ENCODE results near the gene CDH5. TPM values are rescaled to one million over a fixed set of nuclear protein-coding genes. Genes with fewer than 3 reads are reported as not detected.
A peak's percentile ranks its signal among the peaks of the same experiment; 100 is the strongest.

Gene CDH5
- total RNA-seq, 1 donor from 2014 or later, result not detected

DNA sequence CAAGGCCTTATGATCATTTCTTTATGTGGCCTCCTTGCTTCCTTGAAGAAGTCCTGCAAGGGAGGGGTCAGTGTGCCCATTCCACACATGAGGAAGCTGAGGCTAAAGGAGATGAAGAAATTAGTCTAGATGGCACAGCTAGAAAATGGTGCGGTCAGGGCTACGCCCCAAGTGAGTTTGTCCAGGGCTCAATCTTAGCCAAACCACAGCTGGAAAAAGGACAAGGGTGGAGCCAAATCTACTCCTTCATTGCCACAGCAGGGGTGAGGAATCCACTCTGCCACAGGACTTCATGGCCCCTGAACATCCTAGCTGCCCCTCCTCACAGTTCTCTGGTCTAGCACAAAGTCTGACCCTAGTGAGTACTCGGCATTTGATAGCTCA is 76.8 kb downstream of the CDH5 start:
- H3K27ac Mint-ChIP-seq, result no peak overlapping the region
- H3K79me2 ChIP-seq (ENCODE audit: low read depth), result no peaks in the 10 kb centered on the region
- no peak overlapping the region for H3K9ac ChIP-seq
- no peak for DNase-seq (ENCODE audit: low spot score)
- TF ChIP-seq EZH2phosphoT487 (IDR thresholded peaks at IDR 0.05) (no peak), EZH2 (IDR thresholded peaks at IDR 0.05) (no peak), CTCF (IDR thresholded peaks at IDR 0.05) (no peak)
- H3F3A ChIP-seq (ENCODE audit: low read depth), result no peaks in the 10 kb centered on the region
- no peaks in the 10 kb centered on the region for H4K20me1 ChIP-seq (ENCODE audit: low read depth)
- H3K4me1 Mint-ChIP-seq, result peaks cover 8% of the 10 kb centered on the region
- no peaks in the 10 kb centered on the region for H3K9me3 ChIP-seq (ENCODE audit: low read depth)
- no peak overlapping the region for H2AFZ ChIP-seq (replicated peaks)
- H3K36me3 Mint-ChIP-seq, result no peaks in the 10 kb centered on the region
- peaks cover 9% of the 10 kb centered on the region for H3K4me1 ChIP-seq
- no peak overlapping the region for H3K4me3 ChIP-seq
- no peaks in the 10 kb centered on the region for H3K9me3 Mint-ChIP-seq
- H3K36me3 ChIP-seq, result no peaks in the 10 kb centered on the region
- H3K4me2 ChIP-seq, result no peak overlapping the region
- H3K27me3 ChIP-seq, result no peaks in the 10 kb centered on the region
- H3K4me3 Mint-ChIP-seq, result no peak overlapping the region
- no peak overlapping the region for H3K27ac ChIP-seq
- peaks cover 10% of the 10 kb centered on the region for H3K27me3 Mint-ChIP-seq (ENCODE audit: insufficient read depth, low read depth)

- no peaks in the 10 kb centered on the region for H3K27me3 ChIP-seq
- peak overlapping the region; percentile 52 for H3K4me3 Mint-ChIP-seq
- H2AFZ ChIP-seq (replicated peaks), result peak overlapping the region; percentile 81
Measured at GRCh38 chr16:66444049-66444481, 77.6 kb downstream of the CDH5 start.

DNA sequence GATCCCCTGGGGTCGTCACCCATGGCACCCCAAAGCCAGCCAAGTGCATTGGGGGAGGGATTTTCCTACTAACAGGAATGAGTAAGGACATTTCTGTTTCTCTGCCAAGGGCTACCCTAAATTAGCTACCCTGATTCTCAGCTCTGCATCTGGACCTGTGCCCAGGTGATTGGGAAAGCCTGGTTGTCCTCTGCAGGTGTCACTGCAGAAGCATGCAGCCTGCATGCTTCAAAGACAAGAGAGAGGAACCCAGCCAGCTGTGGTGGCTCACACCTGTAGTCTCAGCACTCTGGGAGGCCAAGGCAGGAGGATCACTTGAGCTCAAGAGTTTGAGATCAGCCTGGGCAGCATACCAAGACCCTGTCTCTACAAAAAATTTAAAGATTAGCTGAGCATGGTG is 80.2 kb downstream of the CDH5 start:
- no peak for DNase-seq (ENCODE audit: low spot score)
- Histone ChIP-seq H3K4me2 (no peak overlapping the region), H4K20me1 (ENCODE audit: low read depth) (no peaks in the 10 kb centered on the region), H3K27me3 (no peaks in the 10 kb centered on the region), H3K4me3 (no peak overlapping the region), H2AFZ (replicated peaks) (no peak overlapping the region), H3K36me3 (no peaks in the 10 kb centered on the region), H3K9ac (no peak overlapping the region), H3K9me3 (ENCODE audit: low read depth) (no peaks in the 10 kb centered on the region), H3F3A (ENCODE audit: low read depth) (no peaks in the 10 kb centered on the region), H3K27ac (no peak overlapping the region), H3K79me2 (ENCODE audit: low read depth) (no peaks in the 10 kb centered on the region), H3K4me1 (peaks cover 9% of the 10 kb centered on the region)
- Mint-ChIP-seq H3K27me3 (ENCODE audit: insufficient read depth, low read depth) (peaks cover 7% of the 10 kb centered on the region), H3K27ac (no peak overlapping the region), H3K4me3 (no peak overlapping the region), H3K36me3 (no peaks in the 10 kb centered on the region), H3K9me3 (no peaks in the 10 kb centered on the region), H3K4me1 (peaks cover 8% of the 10 kb centered on the region)
- no peak for TF ChIP-seq CTCF (IDR thresholded peaks at IDR 0.05)

More at GRCh38 chr16:66444049-66444481, 77.6 kb downstream of the CDH5 start:
- Histone ChIP-seq H3K36me3 (no peaks in the 10 kb centered on the region), H3K4me3 (no peak overlapping the region), H3K9ac (no peak overlapping the region), H3K9me3 (ENCODE audit: low read depth) (no peaks in the 10 kb centered on the region), H3K27ac (no peak overlapping the region), H3K4me2 (no peak overlapping the region), H4K20me1 (ENCODE audit: low read depth) (no peaks in the 10 kb centered on the region), H3F3A (ENCODE audit: low read depth) (no peaks in the 10 kb centered on the region), H3K79me2 (ENCODE audit: low read depth) (no peaks in the 10 kb centered on the region), H3K4me1 (peaks cover 9% of the 10 kb centered on the region)
- peak; percentile 72 for DNase-seq (ENCODE audit: low spot score)
- peak overlapping the region; percentile 90 for H3K27ac Mint-ChIP-seq
- H3K4me1 Mint-ChIP-seq, result peaks cover 8% of the 10 kb centered on the region
- H3K36me3 Mint-ChIP-seq, result no peaks in the 10 kb centered on the region
- TF ChIP-seq CTCF (IDR thresholded peaks at IDR 0.05) (peak; percentile 37), EZH2phosphoT487 (IDR thresholded peaks at IDR 0.05) (no peak), EZH2 (IDR thresholded peaks at IDR 0.05) (no peak)
- H3K27me3 Mint-ChIP-seq (ENCODE audit: insufficient read depth, low read depth), result peaks cover 10% of the 10 kb centered on the region
- no peaks in the 10 kb centered on the region for H3K9me3 Mint-ChIP-seq

Measured in neural progenitor cell (in vitro differentiated cells).